Neural progenitor cell (in vitro differentiated cells): ENCODE measurements around the gene LYRM2. TPM values are rescaled to one million over a fixed set of nuclear protein-coding genes. Genes with fewer than 3 reads are reported as not detected.

Experiments
- DNase-seq: peaks from one replicate; pipeline ENCODE4 v3.0.0-alpha.2; 2016; ENCODE audit warnings: low spot score
- H2AFZ ChIP-seq: fragments of 200-600 bp; sonication (generic); replicated peaks from 2 replicates; pipeline ENCODE4 v1.6.1; 2016; ENCODE audit warnings: antibody characterized with exemption
- H3F3A ChIP-seq: fragments of 200-600 bp; sonication (generic); 2 replicates; pipeline ENCODE4 v1.6.1; 2016; ENCODE audit warnings: antibody characterized with exemption, low read depth
- H3K27ac ChIP-seq: fragments of 200-600 bp; sonication (generic); 2 replicates; pipeline ENCODE4 v1.5.1; 2016; ENCODE audit warnings: mild to moderate bottlenecking
- H3K27me3 ChIP-seq: fragments of 200-600 bp; sonication (generic); 2 replicates; pipeline ENCODE4 v1.6.1; 2016; ENCODE audit warnings: mild to moderate bottlenecking, moderate library complexity
- H3K36me3 ChIP-seq: fragments of 200-600 bp; sonication (generic); 2 replicates; pipeline ENCODE4 v1.5.1; 2016
- H3K4me1 ChIP-seq: fragments of 200-600 bp; sonication (generic); 2 replicates; pipeline ENCODE4 v1.6.1; 2016; ENCODE audit warnings: mixed run types
- H3K4me2 ChIP-seq: fragments of 200-600 bp; sonication (generic); 2 replicates; pipeline ENCODE4 v1.6.1; 2016
- H3K4me3 ChIP-seq: fragments of 200-600 bp; sonication (generic); 2 replicates; pipeline ENCODE4 v1.5.1; 2016
- H3K79me2 ChIP-seq: fragments of 200-600 bp; sonication (generic); 2 replicates; pipeline ENCODE4 v1.6.1; 2016; ENCODE audit warnings: low read depth
- H3K9ac ChIP-seq: fragments of 200-600 bp; sonication (generic); 2 replicates; pipeline ENCODE4 v1.6.1; 2016
- H3K9me3 ChIP-seq: fragments of 200-600 bp; sonication (generic); 2 replicates; pipeline ENCODE4 v1.5.1; 2016; ENCODE audit warnings: low read depth
- H4K20me1 ChIP-seq: fragments of 200-600 bp; sonication (generic); 2 replicates; pipeline ENCODE4 v1.6.1; 2016; ENCODE audit warnings: low read depth
- H3K27ac Mint-ChIP-seq: 3 replicates; pipeline ENCODE4 v1.8.0; 2021; ENCODE audit warnings: mixed read lengths
- H3K27me3 Mint-ChIP-seq: 2 replicates; pipeline ENCODE4 v1.8.0; 2022; ENCODE audit warnings: low read depth, mild to moderate bottlenecking, inconsistent platforms, moderate library complexity, mixed read lengths; ENCODE audit not compliant: insufficient read depth
- H3K36me3 Mint-ChIP-seq: 3 replicates; pipeline ENCODE4 v1.8.0; 2021; ENCODE audit warnings: mixed read lengths
- H3K4me1 Mint-ChIP-seq: 3 replicates; pipeline ENCODE4 v1.8.0; 2021; ENCODE audit warnings: mixed read lengths
- H3K4me3 Mint-ChIP-seq: 3 replicates; pipeline ENCODE4 v1.8.0; 2021; ENCODE audit warnings: mild to moderate bottlenecking, moderate library complexity, mixed read lengths
- H3K9me3 Mint-ChIP-seq: 3 replicates; pipeline ENCODE4 v1.8.0; 2020; ENCODE audit warnings: mixed read lengths
- EZH2 ChIP-seq: fragments of 200-600 bp; sonication (generic); IDR thresholded peaks from 2 replicates; pipeline ENCODE4 v1.6.1; 2017; ENCODE audit warnings: antibody characterized with exemption, mild to moderate bottlenecking, moderate library complexity
- EZH2phosphoT487 ChIP-seq: fragments of 200-600 bp; sonication (generic); IDR thresholded peaks from 2 replicates; pipeline ENCODE4 v1.6.1; 2017; ENCODE audit warnings: antibody characterized with exemption
- total RNA-seq: library from RNA; depleted of rRNA; stranded (reverse); fragments of >200 nt; gene quantifications from 2 replicates; pipeline ENCODE4 v1.2.3, GENCODE V29; 2015; ENCODE audit warnings: low replicate concordance
- TF ChIP-seq, protein P1 (sequence below): fragments of 200-600 bp; sonication (generic); IDR thresholded peaks from 2 replicates; pipeline ENCODE4 v1.5.1; 2017; ENCODE audit warnings: antibody characterized with exemption, mild to moderate bottlenecking

Gene LYRM2
- total RNA-seq, 1 donor from 2014 or later = 37.1 TPM

DNA sequence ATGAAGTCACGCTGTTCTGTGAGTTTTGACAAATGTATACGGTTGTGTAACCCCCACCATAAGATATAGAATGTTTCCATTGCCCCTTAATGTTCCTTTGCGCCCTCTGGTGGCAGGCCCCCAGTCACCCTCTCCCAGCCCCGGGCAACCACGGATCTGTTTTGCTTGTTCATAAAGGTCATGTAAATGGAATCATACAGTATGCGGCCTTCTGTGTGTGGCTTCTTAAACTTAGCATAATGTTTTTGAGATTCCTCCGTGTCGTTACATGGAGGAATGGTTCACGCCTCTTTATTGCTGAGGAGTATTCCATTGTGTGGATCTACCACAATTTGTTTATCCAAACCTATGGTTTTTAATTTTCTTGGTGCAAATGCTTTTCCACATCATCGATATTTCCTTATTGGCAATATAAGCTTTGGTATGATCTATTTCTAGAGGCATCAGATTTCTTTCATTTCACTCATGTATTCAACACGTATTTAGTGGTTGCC, 28.4 kb downstream of the LYRM2 start:
- H3K27me3 Mint-ChIP-seq = no peaks in the 10 kb centered on the region
- no peaks in the 10 kb centered on the region for H3K9me3 ChIP-seq
- no peaks in the 10 kb centered on the region for H3K79me2 ChIP-seq
- peaks cover 12% of the 10 kb centered on the region for H3K4me1 ChIP-seq
- H4K20me1 ChIP-seq = no peaks in the 10 kb centered on the region
- H3K4me1 Mint-ChIP-seq = peaks cover 11% of the 10 kb centered on the region
- no peak overlapping the region for H3K4me3 ChIP-seq
- peak overlapping the region; percentile 50 for H3K27ac Mint-ChIP-seq
- no peaks in the 10 kb centered on the region for H3K36me3 ChIP-seq
- H3K36me3 Mint-ChIP-seq = peaks cover 15% of the 10 kb centered on the region
- no peak overlapping the region for H3K4me3 Mint-ChIP-seq
- H3K9me3 Mint-ChIP-seq = no peaks in the 10 kb centered on the region
- no peak overlapping the region for H3K9ac ChIP-seq
- H3K27ac ChIP-seq = no peak overlapping the region
- no peak overlapping the region for H3K4me2 ChIP-seq
- H3K27me3 ChIP-seq = no peaks in the 10 kb centered on the region
- no peaks in the 10 kb centered on the region for H3F3A ChIP-seq
- peak; percentile 74 for DNase-seq
- no peak overlapping the region for H2AFZ ChIP-seq
- TF ChIP-seq EZH2phosphoT487 = no peak
- TF ChIP-seq, protein P1, sequence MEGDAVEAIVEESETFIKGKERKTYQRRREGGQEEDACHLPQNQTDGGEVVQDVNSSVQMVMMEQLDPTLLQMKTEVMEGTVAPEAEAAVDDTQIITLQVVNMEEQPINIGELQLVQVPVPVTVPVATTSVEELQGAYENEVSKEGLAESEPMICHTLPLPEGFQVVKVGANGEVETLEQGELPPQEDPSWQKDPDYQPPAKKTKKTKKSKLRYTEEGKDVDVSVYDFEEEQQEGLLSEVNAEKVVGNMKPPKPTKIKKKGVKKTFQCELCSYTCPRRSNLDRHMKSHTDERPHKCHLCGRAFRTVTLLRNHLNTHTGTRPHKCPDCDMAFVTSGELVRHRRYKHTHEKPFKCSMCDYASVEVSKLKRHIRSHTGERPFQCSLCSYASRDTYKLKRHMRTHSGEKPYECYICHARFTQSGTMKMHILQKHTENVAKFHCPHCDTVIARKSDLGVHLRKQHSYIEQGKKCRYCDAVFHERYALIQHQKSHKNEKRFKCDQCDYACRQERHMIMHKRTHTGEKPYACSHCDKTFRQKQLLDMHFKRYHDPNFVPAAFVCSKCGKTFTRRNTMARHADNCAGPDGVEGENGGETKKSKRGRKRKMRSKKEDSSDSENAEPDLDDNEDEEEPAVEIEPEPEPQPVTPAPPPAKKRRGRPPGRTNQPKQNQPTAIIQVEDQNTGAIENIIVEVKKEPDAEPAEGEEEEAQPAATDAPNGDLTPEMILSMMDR = peak; percentile 99
- no peak for TF ChIP-seq EZH2

DNA sequence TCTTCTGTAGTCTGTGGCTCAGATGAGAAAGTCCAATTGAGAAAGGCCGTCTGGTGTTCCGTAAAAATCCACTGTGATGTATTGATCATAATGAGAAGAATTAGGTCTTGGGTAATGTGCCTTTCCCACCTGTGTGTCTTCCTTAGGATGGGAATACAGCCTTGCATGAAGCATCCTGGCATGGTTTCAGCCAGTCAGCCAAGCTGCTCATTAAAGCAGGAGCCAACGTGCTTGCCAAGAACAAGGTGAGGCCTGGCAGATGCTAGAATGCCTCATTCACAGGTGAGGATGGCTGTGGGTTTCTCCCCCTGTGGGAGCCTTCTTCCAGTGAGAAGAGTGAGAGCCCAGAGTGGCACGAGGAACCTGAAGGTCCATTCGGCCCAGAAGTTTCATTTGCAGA, 32.7 kb downstream of the LYRM2 start:
- H3K27ac Mint-ChIP-seq = no peak overlapping the region
- H3K9me3 Mint-ChIP-seq = no peaks in the 10 kb centered on the region
- Histone ChIP-seq H2AFZ (no peak overlapping the region), H3K9ac (no peak overlapping the region), H4K20me1 (no peaks in the 10 kb centered on the region), H3K4me2 (no peak overlapping the region), H3K4me1 (no peaks in the 10 kb centered on the region), H3K36me3 (no peaks in the 10 kb centered on the region), H3K27ac (no peak overlapping the region), H3K27me3 (no peaks in the 10 kb centered on the region), H3K9me3 (no peaks in the 10 kb centered on the region), H3K4me3 (no peak overlapping the region), H3K79me2 (no peaks in the 10 kb centered on the region), H3F3A (no peaks in the 10 kb centered on the region)
- H3K36me3 Mint-ChIP-seq = peaks cover 15% of the 10 kb centered on the region
- H3K4me3 Mint-ChIP-seq = no peak overlapping the region
- H3K27me3 Mint-ChIP-seq = no peaks in the 10 kb centered on the region
- peaks cover 4% of the 10 kb centered on the region for H3K4me1 Mint-ChIP-seq
- no peak for DNase-seq
- TF ChIP-seq EZH2 (no peak), EZH2phosphoT487 (no peak)
- TF ChIP-seq, protein P1 = no peak

DNA sequence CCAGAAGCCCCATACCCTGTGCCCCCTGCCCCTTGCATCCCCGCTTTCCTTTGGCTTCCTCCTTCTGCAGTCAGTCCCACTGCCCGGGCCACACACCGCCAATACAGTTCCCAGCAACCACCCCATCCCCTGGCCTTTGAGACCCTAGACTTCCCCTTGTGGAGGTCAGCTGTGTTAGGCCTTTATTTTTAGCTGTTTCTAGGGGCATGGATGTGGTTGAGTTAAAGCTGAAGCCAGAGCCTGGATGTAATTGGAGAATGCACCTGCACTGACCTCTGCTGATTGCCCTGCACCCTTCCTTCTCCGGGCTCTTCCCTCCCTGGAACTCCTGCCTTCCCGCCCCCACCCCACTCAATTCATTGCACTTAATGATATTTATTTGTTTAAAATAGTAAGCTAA, 33.9 kb downstream of the LYRM2 start:
- Histone ChIP-seq H3K9ac (no peak overlapping the region), H3K79me2 (no peaks in the 10 kb centered on the region), H3F3A (no peaks in the 10 kb centered on the region), H3K4me1 (no peaks in the 10 kb centered on the region), H3K9me3 (no peaks in the 10 kb centered on the region), H3K36me3 (no peaks in the 10 kb centered on the region), H4K20me1 (no peaks in the 10 kb centered on the region), H2AFZ (no peak overlapping the region), H3K4me2 (no peak overlapping the region), H3K27me3 (no peaks in the 10 kb centered on the region), H3K27ac (no peak overlapping the region), H3K4me3 (no peak overlapping the region)
- Mint-ChIP-seq H3K27me3 (no peaks in the 10 kb centered on the region), H3K4me3 (no peak overlapping the region), H3K9me3 (no peaks in the 10 kb centered on the region), H3K4me1 (peaks cover 4% of the 10 kb centered on the region), H3K27ac (peak overlapping the region; percentile 29), H3K36me3 (peaks cover 6% of the 10 kb centered on the region)
- TF ChIP-seq, protein P1 = peak; percentile 27
- TF ChIP-seq EZH2phosphoT487 (no peak), EZH2 (no peak)
- peak; percentile 49 for DNase-seq
